HG03135 (cell line): Measurements from ENCODE around the gene ZHX3.
"Not testable (repeated sequence)": the region's sequence is repeated elsewhere in the genome, so short reads cannot be mapped to it uniquely, and the experiment has no call there.

ENCODE experiments used
- ATAC-seq: cut with Tn5 transposase; IDR thresholded peaks from one replicate; pipeline ENCODE4 v1.9.1; 2021; ENCODE audit warnings: mild to moderate bottlenecking, moderate library complexity; ENCODE audit not compliant: unreplicated experiment

Gene ZHX3

GRCh38 chr20:41137614-41138474, 179.7 kb downstream of the ZHX3 start:
- peak; percentile 25 for ATAC-seq

GRCh38 chr20:41136680-41137613, 180.6 kb downstream of the ZHX3 start, which contains the start of gene PLCG1:
Gene PLCG1 (plus strand): TSS chr20:41137543. CDS start chr20:41137642, 99 bp downstream.
- ATAC-seq = peak; percentile 59

- ATAC-seq = peak; percentile 1
Measured at GRCh38 chr20:41135888-41136679, 181.4 kb downstream of the ZHX3 start.

GRCh38 chr20:41135187-41135887, 182.2 kb downstream of the ZHX3 start:
- no peak for ATAC-seq

- no peak for ATAC-seq
Measured at GRCh38 chr20:41134362-41135186, 183.0 kb downstream of the ZHX3 start.

- ATAC-seq = peak; percentile 25
Measured at GRCh38 chr20:41133709-41134361, 183.7 kb downstream of the ZHX3 start.

GRCh38 chr20:41132388-41132775, 185.1 kb downstream of the ZHX3 start:
- not testable (repeated sequence) for ATAC-seq

GRCh38 chr20:41131594-41132387, 185.7 kb downstream of the ZHX3 start:
- ATAC-seq = no peak
